T-cell (primary cell): ENCODE data around the gene PPP1R9A. TPM values are rescaled to one million over a fixed set of nuclear protein-coding genes. Genes with fewer than 3 reads are reported as not detected.

Source experiments
- ATAC-seq, 4 experiments: fragments of 200-7000 bp in 3 of 4; fragments of 150-1000 bp in 1 of 4; cut with Tn5 transposase; replicated peaks in 1 of 4; 1 replicate in 3 of 4; 2 replicates in 1 of 4; pipeline ENCODE4 v1.10.0; 2021; ENCODE audit warnings: moderate library complexity in 3 of 4, mild to moderate bottlenecking in 2 of 4, moderate number of reproducible peaks in 1 of 4
- CTCF ChIA-PET, 2 donors: fragments of 300-600 bp; sonication (Branson Sonifier 250); formaldehyde crosslinking; loops; one replicate each; lab custom pipeline; 2022; ENCODE audit warnings: antibody characterized with exemption in 2 of 2; lab: Charles Lee
- POLR2A ChIA-PET, 2 donors: fragments of 300-600 bp; sonication (Branson Sonifier 250); formaldehyde crosslinking; loops; one replicate each; lab custom pipeline; 2022; ENCODE audit warnings: antibody characterized with exemption in 2 of 2; lab: Charles Lee
- DNase-seq, 35 experiments: peaks; one replicate each; pipeline versions ENCODE4 v3.0.0 to v3.0.0-alpha.2; 2013 to 2023
- H3K27ac ChIP-seq: one replicate; pipeline ENCODE4 v1.5.1; 2013; ENCODE audit warnings: low read length
- H3K27me3 ChIP-seq, 2 experiments: replicated peaks in 1 of 2; 1 replicate in 1 of 2; 2 replicates in 1 of 2; pipeline versions ENCODE4 v1.6.1 to v1.7.0; 2013; ENCODE audit warnings: low read length in 1 of 2, mixed read lengths in 1 of 2; ENCODE audit not compliant: control insufficient read depth in 2 of 2, insufficient read depth in 2 of 2; ENCODE audit errors: extremely low read depth in 1 of 2
- H3K36me3 ChIP-seq, 2 donors: 1 replicate in 1 of 2; 2 replicates in 1 of 2; pipeline versions ENCODE4 v1.6.1 to v1.7.0; 2013; ENCODE audit warnings: low read length in 1 of 2; ENCODE audit not compliant: control insufficient read depth in 2 of 2, insufficient read depth in 1 of 2; ENCODE audit errors: extremely low read depth in 1 of 2
- H3K4me1 ChIP-seq, 2 experiments: 1 replicate in 1 of 2; 2 replicates in 1 of 2; pipeline versions ENCODE4 v1.6.1 to v1.7.0; 2013; ENCODE audit warnings: low read length in 2 of 2, mixed read lengths in 1 of 2; ENCODE audit not compliant: insufficient read depth in 2 of 2, control insufficient read depth in 1 of 2; ENCODE audit errors: extremely low read depth in 1 of 2
- H3K4me3 ChIP-seq, 2 donors: 1 replicate in 1 of 2; 2 replicates in 1 of 2; pipeline versions ENCODE4 v1.5.1 to v1.7.0; 2013; ENCODE audit warnings: mild to moderate bottlenecking in 2 of 2, low read length in 1 of 2, moderate library complexity in 1 of 2; ENCODE audit not compliant: control insufficient read depth in 1 of 2; ENCODE audit errors: extremely low read depth in 1 of 2
- H3K9me3 ChIP-seq: 2 replicates; pipeline ENCODE4 v1.7.0; 2013
- H3K27ac Mint-ChIP-seq, 2 donors: one replicate each; pipeline ENCODE4 v1.8.0; 2020 to 2021; ENCODE audit warnings: mild to moderate bottlenecking in 2 of 2, mixed read lengths in 2 of 2
- H3K27me3 Mint-ChIP-seq, 2 donors: one replicate each; pipeline ENCODE4 v1.8.0; 2021 to 2022; ENCODE audit warnings: mixed read lengths in 2 of 2
- H3K36me3 Mint-ChIP-seq: one replicate; pipeline ENCODE4 v1.8.0; 2021; ENCODE audit warnings: mixed read lengths
- H3K4me1 Mint-ChIP-seq, 3 donors: one replicate each; pipeline ENCODE4 v1.8.0; 2020 to 2022; ENCODE audit warnings: mixed read lengths in 3 of 3, mild to moderate bottlenecking in 1 of 3
- H3K4me3 Mint-ChIP-seq, 3 donors: one replicate each; pipeline ENCODE4 v1.8.0; 2020 to 2022; ENCODE audit warnings: mild to moderate bottlenecking in 3 of 3, mixed read lengths in 3 of 3, moderate library complexity in 3 of 3
- H3K9me3 Mint-ChIP-seq, 3 donors: one replicate each; pipeline ENCODE4 v1.8.0; 2020 to 2022; ENCODE audit warnings: mixed read lengths in 3 of 3
- WGBS: methylation state at CpG from one replicate; pipeline ENCODE4 v1.1.5; 2013; ENCODE audit warnings: missing lambda C conversion rate; ENCODE audit not compliant: insufficient coverage; 5-methylcytosine and 5-hydroxymethylcytosine counted together
- total RNA-seq, 35 experiments: library from RNA in 6 of 35; stranded (reverse) in 6 of 35; fragments of 120-200 nt in 1 of 35; gene quantifications; one replicate each; pipeline versions ENCODE4 v1.2.1 to v1.2.4 and lab custom pipeline; 2013 to 2026

PPP1R9A gene
- total RNA-seq, 5 donors from 2014 or later (not counting 1 experiment from before 2014, with no cell fraction given), result 0.10 to 0.23 (median 0.13) TPM; not detected in 2

GRCh38 chr7:95056901-95057300, 149.5 kb downstream of the PPP1R9A start:
- no peaks in the 10 kb centered on the region for H3K36me3 Mint-ChIP-seq
- Histone ChIP-seq H3K4me3 (no peak overlapping the region), H3K4me1 (no peaks in the 10 kb centered on the region), H3K9me3 (no peaks in the 10 kb centered on the region), H3K27ac (no peak overlapping the region), H3K36me3 (no peaks in the 10 kb centered on the region), H3K27me3 (no peaks in the 10 kb centered on the region)
- no peak for DNase-seq
- CTCF ChIA-PET, result no interaction called here
- H3K27ac Mint-ChIP-seq, result no peak overlapping the region
- POLR2A ChIA-PET, result no interaction called here
- peaks cover 0 to 4% (median 0%) of the 10 kb centered on the region in 3 donors for H3K9me3 Mint-ChIP-seq
- no peaks in the 10 kb centered on the region for H3K27me3 Mint-ChIP-seq
- no peak overlapping the region for H3K4me3 Mint-ChIP-seq
- no peaks in the 10 kb centered on the region for H3K4me1 Mint-ChIP-seq
- ATAC-seq, result no peak

- ChIA-PET POLR2A (no interaction called here), CTCF (no interaction called here)
- DNase-seq, result no peak
- Histone ChIP-seq H3K4me3 (no peak overlapping the region), H3K36me3 (no peaks in the 10 kb centered on the region), H3K27me3 (no peaks in the 10 kb centered on the region), H3K9me3 (no peaks in the 10 kb centered on the region), H3K4me1 (no peaks in the 10 kb centered on the region), H3K27ac (no peak overlapping the region)
- Mint-ChIP-seq H3K27me3 (peaks cover 0 to 4% of the 10 kb centered on the region in 2 donors), H3K27ac (no peak overlapping the region), H3K4me1 (no peaks in the 10 kb centered on the region), H3K36me3 (no peaks in the 10 kb centered on the region), H3K4me3 (no peak overlapping the region), H3K9me3 (peaks cover 0 to 4% (median 0%) of the 10 kb centered on the region in 3 donors)
- 79% methylated on average over 3 of the region's 4 CpGs for WGBS
- no peak for ATAC-seq
Observed at GRCh38 chr7:95059842-95060313, 152.5 kb downstream of the PPP1R9A start.

GRCh38 chr7:95062901-95063300, 155.5 kb downstream of the PPP1R9A start:
- CTCF ChIA-PET, result no interaction called here
- H3K27ac Mint-ChIP-seq, result no peak overlapping the region
- H3K27me3 Mint-ChIP-seq, result peaks cover 0 to 4% of the 10 kb centered on the region in 2 donors
- H3K27ac ChIP-seq, result no peak overlapping the region
- DNase-seq, result no peak
- H3K36me3 ChIP-seq, result no peaks in the 10 kb centered on the region
- no peak for ATAC-seq
- peaks cover 0 to 4% (median 0%) of the 10 kb centered on the region in 3 donors for H3K9me3 Mint-ChIP-seq
- no peak overlapping the region for H3K4me3 ChIP-seq
- no peaks in the 10 kb centered on the region for H3K36me3 Mint-ChIP-seq
- H3K4me1 ChIP-seq, result no peaks in the 10 kb centered on the region
- no peaks in the 10 kb centered on the region for H3K9me3 ChIP-seq
- POLR2A ChIA-PET, result no interaction called here
- H3K4me3 Mint-ChIP-seq, result no peak overlapping the region
- H3K4me1 Mint-ChIP-seq, result no peaks in the 10 kb centered on the region
- no peaks in the 10 kb centered on the region for H3K27me3 ChIP-seq

GRCh38 chr7:95066737-95067530, 159.5 kb downstream of the PPP1R9A start:
- ChIA-PET CTCF (interaction anchor here in 1 of 2 donors (0.7 kb wide), 1 partner anchor 11 kb away, joined by 3 read pairs; no protein-coding TSS in a partner anchor), POLR2A (no interaction called here)
- WGBS, result no CpG with 5 or more reads among the region's 6 CpGs
- no peak overlapping the region for H3K27ac Mint-ChIP-seq
- no peak for ATAC-seq
- H3K4me1 ChIP-seq, result no peaks in the 10 kb centered on the region
- H3K27me3 Mint-ChIP-seq, result peaks cover 0 to 4% of the 10 kb centered on the region in 2 donors
- H3K4me1 Mint-ChIP-seq, result no peaks in the 10 kb centered on the region
- no peaks in the 10 kb centered on the region for H3K36me3 ChIP-seq
- no peaks in the 10 kb centered on the region for H3K36me3 Mint-ChIP-seq
- no peaks in the 10 kb centered on the region for H3K27me3 ChIP-seq
- H3K27ac ChIP-seq, result no peak overlapping the region
- H3K4me3 ChIP-seq, result no peak overlapping the region
- H3K4me3 Mint-ChIP-seq, result no peak overlapping the region
- no peak for DNase-seq
- H3K9me3 ChIP-seq, result no peaks in the 10 kb centered on the region
- H3K9me3 Mint-ChIP-seq, result peaks cover 0 to 4% (median 0%) of the 10 kb centered on the region in 3 donors

- Histone ChIP-seq H3K27me3 (no peaks in the 10 kb centered on the region), H3K9me3 (no peaks in the 10 kb centered on the region), H3K4me3 (no peak overlapping the region), H3K27ac (no peak overlapping the region), H3K36me3 (no peaks in the 10 kb centered on the region), H3K4me1 (no peaks in the 10 kb centered on the region)
- H3K4me1 Mint-ChIP-seq, result no peaks in the 10 kb centered on the region
- no peaks in the 10 kb centered on the region for H3K9me3 Mint-ChIP-seq
- H3K36me3 Mint-ChIP-seq, result no peaks in the 10 kb centered on the region
- ChIA-PET POLR2A (no interaction called here), CTCF (no interaction called here)
- no peak overlapping the region for H3K27ac Mint-ChIP-seq
- WGBS, result no CpG with 5 or more reads among the region's 4 CpGs
- ATAC-seq (no peak), DNase-seq (no peak)
- no peak overlapping the region for H3K4me3 Mint-ChIP-seq
- H3K27me3 Mint-ChIP-seq, result no peaks in the 10 kb centered on the region
Observed at GRCh38 chr7:95088536-95089215, 181.3 kb downstream of the PPP1R9A start.

- DNase-seq, result no peak
- no peak for ATAC-seq
- Mint-ChIP-seq H3K27me3 (peaks cover 0 to 2% of the 10 kb centered on the region in 2 donors), H3K4me3 (no peak overlapping the region), H3K36me3 (no peaks in the 10 kb centered on the region), H3K27ac (no peak overlapping the region), H3K9me3 (no peaks in the 10 kb centered on the region), H3K4me1 (no peaks in the 10 kb centered on the region)
- H3K36me3 ChIP-seq, result no peaks in the 10 kb centered on the region
- ChIA-PET CTCF (no interaction called here), POLR2A (interaction anchor here in 1 of 2 donors (0.7 kb wide), 1 partner anchor 481 kb away, joined by 4 read pairs; no protein-coding TSS in a partner anchor)
- no peaks in the 10 kb centered on the region for H3K27me3 ChIP-seq
- no peak overlapping the region for H3K4me3 ChIP-seq
- WGBS, result no CpG with 5 or more reads among the region's 4 CpGs
- H3K4me1 ChIP-seq, result no peaks in the 10 kb centered on the region
- H3K27ac ChIP-seq, result no peak overlapping the region
- H3K9me3 ChIP-seq, result no peaks in the 10 kb centered on the region
Observed at GRCh38 chr7:95089414-95090315, 182.3 kb downstream of the PPP1R9A start.
